ENCODE data around the gene TMEM44. TPM values are rescaled to one million over a fixed set of nuclear protein-coding genes. Genes with fewer than 3 reads are reported as not detected.

The TMEM44 gene
- total RNA-seq, 1 experiment from 2014 or later: 13.7 TPM

GRCh38 chr3:194615226-194615625, 18.0 kb downstream of the TMEM44 start (continued):
- TF ChIP-seq PRDM15 (CRISPR knock-in tag; IDR thresholded peaks at IDR 0.05) (no peak), ATF3 (CRISPR knock-in tag; conservative IDR thresholded peaks at IDR 0.05) (no peak)

GRCh38 chr3:194612221-194612620, 21.0 kb downstream of the TMEM44 start:
- Mint-ChIP-seq H3K9me3 (0 out of 2 replicates have a peak, but pooled peaks cover 7% of the 10 kb centered on the region), H3K27me3 (ENCODE audit: low read depth) (no peaks in the 10 kb centered on the region; the same call in 1 of the 2 replicates), H3K36me3 (peaks cover 9% of the 10 kb centered on the region), H3K4me1 (peaks cover 7% of the 10 kb centered on the region; the same call in 1 of the 2 replicates), H3K4me3 (no peak overlapping the region), H3K27ac (no peak overlapping the region)
- DNase-seq (ENCODE audit: low spot score): no peak
- TF ChIP-seq ZNF121 (CRISPR knock-in tag; IDR thresholded peaks at IDR 0.05) (no peak), ZNF138 (CRISPR knock-in tag; conservative IDR thresholded peaks at IDR 0.05) (no peak), ZBTB43 (CRISPR knock-in tag; IDR thresholded peaks at IDR 0.05) (no peak), ZNF396 (CRISPR knock-in tag; IDR thresholded peaks at IDR 0.05; ENCODE audit: borderline replicate concordance) (no peak)
- ChIA-PET CTCF (no interaction called here), POLR2A (interaction anchor here (0.6 kb wide), 1 partner anchor 512 kb away, joined by 3 read pairs; no protein-coding TSS in a partner anchor)
- ATAC-seq: no peak

- TF ChIP-seq FOXP1 (CRISPR knock-in tag; IDR thresholded peaks at IDR 0.05; ENCODE audit: borderline replicate concordance): no peak
- no peak overlapping the region for H3K4me3 Mint-ChIP-seq
- H3K27me3 Mint-ChIP-seq (ENCODE audit: low read depth): no peaks in the 10 kb centered on the region; the same call in 1 of the 2 replicates
- peaks cover 7% of the 10 kb centered on the region; the same call in 1 of the 2 replicates for H3K4me1 Mint-ChIP-seq
- ChIA-PET CTCF (interaction anchor here (1.0 to 1.3 kb wide), 2 partner anchors 23 to 139 kb away, joined by 3 to 4 read pairs; partner anchors contain the start of gene TMEM44), POLR2A (no interaction called here)
- peak overlapping the region; percentile 83; the same call in 1 of the 2 replicates for H3K27ac Mint-ChIP-seq
- 0 out of 2 replicates have a peak, but pooled peaks cover 7% of the 10 kb centered on the region for H3K9me3 Mint-ChIP-seq
- H3K36me3 Mint-ChIP-seq: peaks cover 9% of the 10 kb centered on the region
- DNase-seq (ENCODE audit: low spot score): no peak
- no peak for ATAC-seq
Measured at GRCh38 chr3:194610689-194611088, 22.5 kb downstream of the TMEM44 start.

GRCh38 chr3:194609601-194610000, 23.6 kb downstream of the TMEM44 start:
- H3K27me3 Mint-ChIP-seq (ENCODE audit: low read depth): no peaks in the 10 kb centered on the region; the same call in 1 of the 2 replicates
- H3K36me3 Mint-ChIP-seq: peaks cover 13% of the 10 kb centered on the region
- H3K4me1 Mint-ChIP-seq: peaks cover 7% of the 10 kb centered on the region; the same call in 1 of the 2 replicates
- DNase-seq (ENCODE audit: low spot score) (no peak), ATAC-seq (no peak)
- 0 out of 2 replicates have a peak, but pooled peaks cover 7% of the 10 kb centered on the region for H3K9me3 Mint-ChIP-seq
- no peak overlapping the region for H3K4me3 Mint-ChIP-seq
- H3K27ac Mint-ChIP-seq: no peak overlapping the region
- TF ChIP-seq TEAD4 (CRISPR knock-in tag; IDR thresholded peaks at IDR 0.05): no peak
- TF ChIP-seq TEAD1 (CRISPR knock-in tag; IDR thresholded peaks at IDR 0.05): no peak
- TF ChIP-seq GTF2I (CRISPR knock-in tag; conservative IDR thresholded peaks at IDR 0.05): no peak
- TF ChIP-seq SOX15 (CRISPR knock-in tag; IDR thresholded peaks at IDR 0.05): no peak
- ChIA-PET CTCF (interaction anchor here (1.0 to 1.3 kb wide), 2 partner anchors 24 to 138 kb away, joined by 3 to 4 read pairs; partner anchors contain the start of gene TMEM44), POLR2A (no interaction called here)

- Mint-ChIP-seq H3K36me3 (peaks cover 11% of the 10 kb centered on the region; the same call in 1 of the 2 replicates), H3K27me3 (ENCODE audit: low read depth) (no peaks in the 10 kb centered on the region; the same call in 1 of the 2 replicates), H3K4me3 (no peak overlapping the region), H3K4me1 (peaks cover 7% of the 10 kb centered on the region; the same call in 1 of the 2 replicates), H3K27ac (no peak overlapping the region), H3K9me3 (0 out of 2 replicates have a peak, but pooled peaks cover 7% of the 10 kb centered on the region)
- ChIA-PET CTCF (interaction anchor here (0.9 to 1.5 kb wide), 4 partner anchors 15 to 137 kb away, joined by 3 to 7 read pairs (median 4); no protein-coding TSS in a partner anchor), POLR2A (no interaction called here)
- ATAC-seq (no peak), DNase-seq (ENCODE audit: low spot score) (no peak)
- no peak for TF ChIP-seq JUN (CRISPR knock-in tag; IDR thresholded peaks at IDR 0.05)
- TF ChIP-seq ZNF317 (CRISPR knock-in tag; IDR thresholded peaks at IDR 0.05; ENCODE audit: borderline replicate concordance, low read depth): no peak
- TF ChIP-seq HMGA2 (CRISPR knock-in tag; IDR thresholded peaks at IDR 0.05): no peak
- TF ChIP-seq IRF2 (CRISPR knock-in tag; IDR thresholded peaks at IDR 0.05; ENCODE audit: borderline replicate concordance, low read depth): no peak
- TF ChIP-seq ZNF232 (CRISPR knock-in tag; IDR thresholded peaks at IDR 0.05): no peak
- no peak for TF ChIP-seq E2F1 (CRISPR knock-in tag; IDR thresholded peaks at IDR 0.05)
- TF ChIP-seq HMGXB4 (CRISPR knock-in tag; IDR thresholded peaks at IDR 0.05): no peak
Measured at GRCh38 chr3:194608981-194609380, 24.2 kb downstream of the TMEM44 start.

All from WTC11 (cell line).